ENCODE measurements around the gene LTBR. TPM values are rescaled to one million over a fixed set of nuclear protein-coding genes. Genes with fewer than 3 reads are reported as not detected.
"Not testable (repeated sequence)": the region's sequence is repeated elsewhere in the genome, so short reads cannot be mapped to it uniquely, and the experiment has no call there.

Gene LTBR
- total and polyA plus RNA-seq, 10 of the 15 experiments (the other 5 are each of a cell fraction or from before 2014, with no cell fraction given) = 0.24 to 0.44 TPM; not detected in 8

GRCh38 chr12:6344101-6344660, 39.8 kb upstream of the LTBR start:
- H3K4me2 ChIP-seq (ENCODE audit: control insufficient read depth, insufficient read depth); in situ Hi-C loops (cut with MboI); FAIRE-seq; H3K27me3 ChIP-seq (replicated peaks in 1 of 2; ENCODE audit: control insufficient read depth in 2 of 2, insufficient read depth in 2 of 2, low read length in 1 of 2); H3K9me3 ChIP-seq (replicated peaks; ENCODE audit: control insufficient read depth, insufficient read depth, low read length); BruUV-seq (replicated peaks); DNase-seq (ENCODE audit: low read depth, low spot score); intact Hi-C loops (cut with micrococcal nuclease; ENCODE audit: unreplicated experiment); H3K4me3 ChIP-seq; H3K27ac ChIP-seq (ENCODE audit: control insufficient read depth, insufficient read depth); H4K20me1 ChIP-seq (ENCODE audit: control insufficient read depth, insufficient read depth); H3K9ac ChIP-seq (ENCODE audit: control insufficient read depth, insufficient read depth, low read length); H2AFZ ChIP-seq (ENCODE audit: control insufficient read depth, low read depth, low read length); H3K36me3 ChIP-seq (ENCODE audit: control insufficient read depth in 2 of 2, insufficient read depth in 2 of 2, low read length in 1 of 2); ATAC-seq: not testable (repeated sequence)
- SMC1A ChIA-PET (ENCODE audit: uncharacterized antibody, unreplicated experiment) = interaction anchor here (0.7 to 1.1 kb wide), 5 partner anchors 19 to 100 kb away, joined by 3 read pairs; no protein-coding TSS in a partner anchor
- H3K79me2 ChIP-seq (ENCODE audit: control insufficient read depth, insufficient read depth, low read length) = peaks cover 30% of the 10 kb centered on the region
- H3K4me1 ChIP-seq (ENCODE audit: control insufficient read depth, insufficient read depth, low read length) = peaks cover 12% of the 10 kb centered on the region
- CTCF ChIA-PET = interaction anchor here (0.6 to 1.1 kb wide), 7 partner anchors 9 to 764 kb away, joined by 3 to 4 read pairs (median 3); no protein-coding TSS in a partner anchor
- POLR2A ChIA-PET = interaction anchor here (1.4 kb wide), 1 partner anchor 117 kb away, joined by 3 read pairs; no protein-coding TSS in a partner anchor
- 59% methylated on average over 9 of the region's 11 CpGs for WGBS (ENCODE audit: insufficient coverage, insufficient replicate concordance, low lambda C conversion rate, missing lambda C conversion rate)
- RAD21 ChIA-PET (ENCODE audit: unreplicated experiment) = interaction anchor here (0.6 to 0.7 kb wide), 2 partner anchors 9 to 302 kb away, joined by 3 to 4 read pairs; no protein-coding TSS in a partner anchor

GRCh38 chr12:6345319-6346091, 38.5 kb upstream of the LTBR start:
- ChIA-PET CTCF (interaction anchor here (0.9 to 1.7 kb wide), 8 partner anchors 9 to 192 kb away, joined by 4 to 8 read pairs (median 5); no protein-coding TSS in a partner anchor), RAD21 (ENCODE audit: unreplicated experiment) (interaction anchor here (0.7 to 1.8 kb wide), 6 partner anchors 8 to 120 kb away, joined by 3 to 6 read pairs (median 3); no protein-coding TSS in a partner anchor), POLR2A (interaction anchor here (1.0 to 1.3 kb wide), 2 partner anchors 14 to 30 kb away, joined by 3 to 7 read pairs; no protein-coding TSS in a partner anchor), SMC1A (ENCODE audit: uncharacterized antibody, unreplicated experiment) (interaction anchor here (1.1 to 1.9 kb wide), 4 partner anchors 9 to 21 kb away, joined by 3 to 12 read pairs (median 4); no protein-coding TSS in a partner anchor)
- intact Hi-C loops (cut with micrococcal nuclease; ENCODE audit: unreplicated experiment) = no loop called here
- TF ChIP-seq GATAD2B (conservative IDR thresholded peaks at IDR 0.05; ENCODE audit: low read depth) = no peak
- TF ChIP-seq SPI1 (IDR thresholded peaks at IDR 0.05; ENCODE audit: borderline replicate concordance, insufficient read depth, low read depth, low read length) = peak; percentile 31; the same call in 1 of the 2 replicates
- ATAC-seq = no peak
- no peak overlapping the region for H3K9ac ChIP-seq (ENCODE audit: control insufficient read depth, insufficient read depth, low read length)
- peak; percentile 81 for FAIRE-seq
- no peak overlapping the region for H3K4me3 ChIP-seq
- no peaks in the 10 kb centered on the region; the same call in 2 of the 3 replicates for H3K9me3 ChIP-seq (replicated peaks; ENCODE audit: control insufficient read depth, insufficient read depth, low read length)
- WGBS (ENCODE audit: insufficient coverage, insufficient replicate concordance, low lambda C conversion rate, missing lambda C conversion rate) = 38% methylated on average over 10 of the region's 10 CpGs
- H3K79me2 ChIP-seq (ENCODE audit: control insufficient read depth, insufficient read depth, low read length) = peaks cover 18% of the 10 kb centered on the region
- DNase-seq (ENCODE audit: low read depth, low spot score) = no peak
- in situ Hi-C loops (cut with MboI) = no loop called here
- peaks cover 6% of the 10 kb centered on the region for H3K4me1 ChIP-seq (ENCODE audit: control insufficient read depth, insufficient read depth, low read length)
- H3K27me3 ChIP-seq (replicated peaks in 1 of 2; ENCODE audit: control insufficient read depth in 2 of 2, insufficient read depth in 2 of 2, low read length in 1 of 2) = peaks cover 3 to 7% of the 10 kb centered on the region in 2 experiments; a peak in 3 of 4 replicates
- no TSS peak for BruUV-seq (replicated peaks)
- H4K20me1 ChIP-seq (ENCODE audit: control insufficient read depth, insufficient read depth) = no peaks in the 10 kb centered on the region
- no peak overlapping the region for H3K4me2 ChIP-seq (ENCODE audit: control insufficient read depth, insufficient read depth)
- no peak overlapping the region for H3K27ac ChIP-seq (ENCODE audit: control insufficient read depth, insufficient read depth)
- H2AFZ ChIP-seq (ENCODE audit: control insufficient read depth, low read depth, low read length) = no peak overlapping the region
- H3K36me3 ChIP-seq (ENCODE audit: control insufficient read depth in 2 of 2, insufficient read depth in 2 of 2, low read length in 1 of 2) = no peaks in the 10 kb centered on the region

Data from GM12878 (cell line).